Gastrocnemius medialis (tissue), 4 donors: ENCODE data around the gene EHBP1L1. TPM values are rescaled to one million over a fixed set of nuclear protein-coding genes. Genes with fewer than 3 reads are reported as not detected.

Source experiments
- ATAC-seq, 2 donors: fragments of 150-250 bp; one replicate each; pipeline ENCODE4 v1.9.1; 2016
- DNase-seq, 2 donors: peaks; one replicate each; pipeline ENCODE4 v3.0.0-alpha.2; 2019
- H3K27ac ChIP-seq, 4 donors: fragments of 200-600 bp; sonication (generic); 1 replicate in 1 of 4; 2 replicates in 3 of 4; pipeline ENCODE4 v1.5.1; 2016 to 2018; ENCODE audit warnings: mild to moderate bottlenecking in 2 of 4, moderate library complexity in 1 of 4
- H3K27me3 ChIP-seq, 3 donors: fragments of 200-600 bp; sonication (generic) in 2 of 3; 1 replicate in 1 of 3; 2 replicates in 2 of 3; pipeline versions ENCODE4 v1.5.1 to v1.6.0; 2016 to 2019; ENCODE audit warnings: mild to moderate bottlenecking in 1 of 3, moderate library complexity in 1 of 3
- H3K36me3 ChIP-seq, 2 donors: fragments of 200-600 bp; sonication (generic) in 1 of 2; one replicate each; pipeline ENCODE4 v1.5.1; 2017 to 2018
- H3K4me1 ChIP-seq, 2 donors: fragments of 200-600 bp; sonication (generic) in 1 of 2; one replicate each; pipeline ENCODE4 v1.5.1; 2016 to 2017; ENCODE audit warnings: mild to moderate bottlenecking in 2 of 2
- H3K4me3 ChIP-seq, 4 donors: fragments of 200-600 bp; sonication (generic) in 3 of 4; 1 replicate in 1 of 4; 2 replicates in 3 of 4; pipeline ENCODE4 v1.5.1; 2016 to 2019; ENCODE audit warnings: mild to moderate bottlenecking in 2 of 4
- H3K9me3 ChIP-seq, 3 donors: fragments of 200-600 bp; sonication (generic) in 2 of 3; 1 replicate in 1 of 3; 2 replicates in 2 of 3; pipeline ENCODE4 v1.5.1; 2016 to 2019
- CTCF ChIP-seq, 5 experiments: fragments of 450-650 bp in 3 of 5; fragments of 200-600 bp in 2 of 5; sonication (generic) in 2 of 5; IDR thresholded peaks in 4 of 5; conservative IDR thresholded peaks in 1 of 5; 1 replicate in 4 of 5; 2 replicates in 1 of 5; pipeline ENCODE4 v1.5.1; 2016 to 2019; ENCODE audit warnings: antibody characterized with exemption in 5 of 5, mild to moderate bottlenecking in 3 of 5, moderate library complexity in 3 of 5
- POLR2A ChIP-seq, 2 donors: fragments of 450-650 bp; IDR thresholded peaks; one replicate each; pipeline ENCODE4 v1.6.1; 2017; ENCODE audit warnings: antibody characterized with exemption in 2 of 2, mild to moderate bottlenecking in 2 of 2, moderate library complexity in 2 of 2
- in situ Hi-C, 4 donors: fragments of 200-750 bp; cut with MboI; loops; one replicate each; pipeline versions ENCODE4 v1.15.0 to v1.8.0; 2017; ENCODE audit warnings: low sequenced_read_pairs in 4 of 4
- intact Hi-C: fragments of 100-400 bp; cut with DNase I; formaldehyde crosslinking; loops from one replicate; pipeline ENCODE4 v1.15.1; 2023; ENCODE audit warnings: low total_unique reads
- total RNA-seq, 4 donors: library from RNA; depleted of rRNA; stranded (reverse); fragments of >200 nt; gene quantifications; one replicate each; pipeline versions ENCODE4 v1.1.0 to v1.2.3, GENCODE V29; 2016

EHBP1L1 gene
- total RNA-seq, 4 donors from 2014 or later, result 191 to 374 (median 250) TPM

GRCh38 chr11:65585396-65586246 is 9.8 kb downstream of the EHBP1L1 start:
- in situ Hi-C loops (no loop called here), intact Hi-C loops (no loop called here)
- Histone ChIP-seq H3K4me3 (no peak overlapping the region), H3K4me1 (peaks cover 63 to 64% of the 10 kb centered on the region in 2 donors), H3K27me3 (no peaks in the 10 kb centered on the region), H3K9me3 (no peaks in the 10 kb centered on the region), H3K27ac (peak overlapping the region; percentile 91 to 99 (median 98)), H3K36me3 (peaks cover 0 to 57% of the 10 kb centered on the region in 2 donors)
- TF ChIP-seq POLR2A (IDR thresholded peaks at IDR 0.05) (no peak), CTCF (IDR thresholded peaks at IDR 0.05 in 4 of 5, conservative IDR thresholded peaks at IDR 0.05 in 1 of 5) (no peak)
- ATAC-seq (no peak), DNase-seq (no peak)

DNA sequence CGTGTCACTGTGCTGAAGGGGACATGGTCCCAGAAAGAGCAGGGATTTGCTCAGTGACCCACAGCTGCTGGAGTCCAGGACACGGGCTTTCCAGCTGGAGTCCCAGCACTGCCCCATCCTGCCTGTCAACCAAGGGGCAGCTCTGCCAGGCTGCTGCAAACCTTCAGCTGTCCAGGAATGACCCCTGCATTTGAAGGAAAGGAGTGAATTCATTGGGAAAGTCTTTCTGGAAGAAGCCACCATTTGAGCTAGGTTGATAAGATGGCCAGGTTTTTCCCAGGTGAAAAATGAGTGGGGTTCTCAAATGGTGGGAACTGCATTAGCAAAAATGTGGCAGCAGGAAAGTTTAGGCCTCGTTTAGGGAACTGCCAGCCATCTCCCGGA is 10.4 kb downstream of the EHBP1L1 start:
- in situ Hi-C loops, result no loop called here
- peaks cover 0 to 57% of the 10 kb centered on the region in 2 donors for H3K36me3 ChIP-seq

DNA sequence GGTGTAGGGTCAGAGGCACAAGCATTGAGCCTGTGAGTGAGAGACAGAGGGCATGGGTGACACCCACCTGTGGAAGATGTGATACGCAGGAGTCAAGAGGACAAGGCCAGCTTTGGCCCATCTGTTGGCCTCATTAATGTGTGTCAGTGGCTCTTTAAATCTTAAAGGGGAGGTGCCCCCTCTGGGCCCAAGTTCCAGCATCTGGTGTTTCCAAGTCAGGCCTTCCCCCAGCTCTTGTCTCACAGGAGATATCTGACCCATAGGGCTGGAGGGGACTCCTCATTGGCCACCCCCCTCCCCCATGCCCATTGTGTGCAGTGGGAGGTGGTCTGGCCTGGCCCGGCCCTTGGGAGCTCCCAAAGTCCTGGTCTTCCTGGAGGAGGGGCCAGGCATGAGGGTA is 10.8 kb downstream of the EHBP1L1 start:
- Histone ChIP-seq H3K27me3 (no peaks in the 10 kb centered on the region), H3K4me3 (peak overlapping the region in 3 of 4 donors; percentile 26 to 34 (median 28)), H3K4me1 (peaks cover 61 to 62% of the 10 kb centered on the region in 2 donors), H3K27ac (peak overlapping the region; percentile 91 to 99 (median 98)), H3K36me3 (peaks cover 0 to 57% of the 10 kb centered on the region in 2 donors), H3K9me3 (no peaks in the 10 kb centered on the region)
- intact Hi-C loops (loop anchor here (1.0 kb wide), 1 partner anchor 9 kb away; no protein-coding TSS in a partner anchor), in situ Hi-C loops (no loop called here)
- peak; percentile 30 to 48 for ATAC-seq
- DNase-seq, result peak in 1 of 2 donors; percentile 86
- TF ChIP-seq POLR2A (IDR thresholded peaks at IDR 0.05) (peak in 1 of 2 donors; percentile 11), CTCF (IDR thresholded peaks at IDR 0.05 in 4 of 5, conservative IDR thresholded peaks at IDR 0.05 in 1 of 5) (peak in 1 of 5 experiments; percentile 8)

More for the DNA sequence above, 10.4 kb downstream of the EHBP1L1 start:
- TF ChIP-seq POLR2A (IDR thresholded peaks at IDR 0.05) (no peak), CTCF (IDR thresholded peaks at IDR 0.05 in 4 of 5, conservative IDR thresholded peaks at IDR 0.05 in 1 of 5) (no peak)
- no peaks in the 10 kb centered on the region for H3K9me3 ChIP-seq
- peak overlapping the region; percentile 91 to 99 (median 98) for H3K27ac ChIP-seq
- no peak overlapping the region for H3K4me3 ChIP-seq
- no peaks in the 10 kb centered on the region for H3K27me3 ChIP-seq
- H3K4me1 ChIP-seq, result peaks cover 61 to 62% of the 10 kb centered on the region in 2 donors
- intact Hi-C loops, result no loop called here
- ATAC-seq (no peak), DNase-seq (no peak)

DNA sequence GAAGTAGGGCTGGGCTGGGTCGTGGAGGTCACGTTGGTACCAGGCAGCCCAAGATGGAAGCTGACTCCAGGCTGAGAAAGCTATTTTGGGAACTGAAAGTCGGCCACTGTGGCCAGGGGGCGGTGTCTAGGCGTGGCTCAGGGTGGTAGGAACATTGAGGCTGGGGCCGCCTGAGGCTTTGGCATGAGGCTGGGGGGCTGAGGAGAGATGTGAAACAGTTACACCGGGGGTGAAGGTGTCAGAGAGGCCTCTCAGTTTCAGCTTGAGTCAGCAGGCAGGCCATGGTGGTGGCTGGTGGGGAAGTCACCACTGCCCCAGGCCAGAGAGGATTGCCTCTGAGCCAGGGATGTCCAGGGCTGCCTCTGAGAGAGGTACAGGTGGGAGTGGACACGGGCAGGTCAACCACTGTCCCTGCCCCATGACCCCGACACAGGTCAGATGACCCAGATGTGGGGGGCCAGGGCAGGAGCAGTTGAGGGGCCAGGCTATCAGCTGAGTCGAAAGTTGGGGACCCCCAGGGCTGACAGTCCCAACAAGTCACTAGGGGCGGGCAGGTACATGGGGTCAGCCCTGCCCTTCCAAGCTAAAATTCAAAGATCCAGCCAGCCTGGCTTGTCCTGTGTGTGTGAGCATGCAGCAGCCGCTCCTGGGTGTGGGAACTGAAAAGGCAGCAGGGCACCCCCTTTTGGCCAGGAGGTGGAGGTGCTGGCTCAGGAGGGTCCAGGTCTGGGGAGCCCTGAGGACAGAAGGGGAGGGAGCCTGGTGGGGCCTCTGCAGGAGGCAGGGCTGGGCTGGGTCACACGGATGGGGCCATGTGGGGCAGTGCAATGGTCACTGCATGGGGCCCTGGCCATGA is 12.6 kb downstream of the EHBP1L1 start:
- DNase-seq, result peak; percentile 80 to 92
- Histone ChIP-seq H3K36me3 (peaks cover 0 to 55% of the 10 kb centered on the region in 2 donors), H3K9me3 (no peaks in the 10 kb centered on the region), H3K27ac (peak overlapping the region; percentile 91 to 99 (median 98)), H3K27me3 (no peaks in the 10 kb centered on the region), H3K4me1 (peaks cover 65 to 72% of the 10 kb centered on the region in 2 donors), H3K4me3 (peak overlapping the region in 3 of 4 donors; percentile 23 to 34 (median 26))
- in situ Hi-C loops, result no loop called here
- TF ChIP-seq POLR2A (IDR thresholded peaks at IDR 0.05), result peak; percentile 18 to 29
- TF ChIP-seq CTCF (IDR thresholded peaks at IDR 0.05 in 4 of 5, conservative IDR thresholded peaks at IDR 0.05 in 1 of 5), result peak; percentile 55 to 84 (median 70)
- peak; percentile 69 to 80 for ATAC-seq
- intact Hi-C loops, result loop anchor here (1.0 kb wide), 2 partner anchors 14 to 48 kb away; no protein-coding TSS in a partner anchor
